Mucosa of gallbladder (tissue), 1 donor: ENCODE measurements around the gene SH2D3C. TPM values are rescaled to one million over a fixed set of nuclear protein-coding genes. Genes with fewer than 3 reads are reported as not detected.

Experiments used
- DNase-seq: peaks from one replicate; pipeline ENCODE4 v3.0.0-alpha.2; 2020; ENCODE audit warnings: low spot score
- total RNA-seq: library from RNA; stranded (reverse); gene quantifications from one replicate; pipeline ENCODE4 v1.2.1, GENCODE V29; 2021
- donor health status: DM: no; HTN: no; CAD: no.

The SH2D3C gene
- total RNA-seq, 1 donor from 2014 or later: 9.1 TPM

DNA sequence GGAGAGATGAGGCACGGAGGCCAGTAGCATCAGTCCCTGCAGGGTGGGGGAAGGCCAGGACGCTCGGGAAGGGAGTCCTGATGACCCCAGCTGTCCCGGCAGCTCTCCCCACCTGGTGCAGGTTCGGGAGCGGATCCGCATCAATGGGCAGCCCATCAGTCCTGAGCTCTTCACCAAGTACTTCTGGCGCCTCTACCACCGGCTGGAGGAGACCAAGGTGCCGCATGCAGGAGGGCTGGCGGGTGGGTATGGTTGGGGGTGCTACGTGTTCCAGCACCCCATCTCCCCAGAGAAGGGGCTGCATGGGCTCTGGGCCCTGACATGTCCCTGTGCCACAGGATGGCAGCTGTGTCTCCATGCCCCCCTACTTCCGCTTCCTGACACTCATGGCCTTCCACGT, 28.4 kb upstream of the SH2D3C start:
- DNase-seq: no peak

DNA sequence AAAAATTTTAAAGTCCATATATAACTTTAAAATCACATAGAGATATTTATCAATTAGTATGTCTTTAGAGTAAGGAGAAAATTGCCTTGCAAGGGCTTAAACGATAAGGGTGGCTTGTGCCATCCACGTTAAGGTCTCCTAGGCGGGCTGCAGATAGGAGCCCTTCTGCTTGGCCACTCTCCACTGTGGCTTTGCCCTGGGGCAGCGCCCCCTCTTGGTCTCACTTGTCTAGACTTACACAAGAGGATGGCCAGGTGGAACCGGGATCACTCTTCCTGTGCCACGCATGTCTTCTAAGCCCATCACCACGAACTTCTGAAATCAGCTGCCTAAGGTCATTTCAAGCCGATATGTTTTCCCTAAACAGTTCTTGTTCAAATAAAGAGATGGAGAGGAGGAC, 27.2 kb upstream of the SH2D3C start:
- DNase-seq: no peak

DNA sequence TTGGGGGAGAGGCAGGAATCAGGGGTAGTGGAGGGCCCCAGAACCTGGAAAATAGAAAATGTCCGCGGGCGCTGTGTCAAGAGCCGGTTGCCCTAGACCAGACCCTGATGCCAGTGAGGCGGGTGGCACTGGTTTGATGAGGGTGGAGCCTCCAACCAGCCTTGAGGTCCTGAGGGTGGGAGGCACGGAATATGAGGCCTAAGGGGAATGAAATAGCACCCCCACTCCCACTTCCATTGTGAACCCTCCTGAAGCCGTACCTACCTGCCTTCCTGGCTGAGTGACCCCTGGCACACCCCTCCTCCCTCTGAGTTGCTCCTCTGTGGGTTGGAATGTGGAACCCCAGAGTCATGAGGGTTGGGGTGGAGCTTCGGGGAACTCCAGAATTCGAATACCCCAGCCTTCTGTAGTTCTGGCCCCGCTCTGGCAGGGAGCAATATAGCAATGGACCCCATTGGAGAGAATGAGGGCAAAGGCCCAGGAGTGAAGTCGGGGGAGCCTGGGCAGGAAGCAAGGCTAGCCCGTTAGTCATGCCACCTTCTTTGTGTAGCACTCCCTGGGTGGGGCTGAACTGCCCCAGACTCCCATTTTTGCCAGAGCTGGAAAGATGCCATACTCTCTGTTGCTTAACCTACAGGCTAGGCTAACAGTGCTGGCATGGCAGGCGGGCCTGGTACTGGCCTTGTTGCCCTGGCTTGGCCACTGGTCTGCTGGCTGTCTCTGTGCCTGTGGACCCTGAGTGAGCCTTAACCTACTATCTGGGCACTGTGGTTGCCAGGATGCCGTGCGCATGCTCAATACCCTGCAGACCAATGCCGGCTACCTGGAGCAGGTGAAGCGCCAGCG, 25.3 kb upstream of the SH2D3C start:
- DNase-seq: peak; percentile 51

DNA sequence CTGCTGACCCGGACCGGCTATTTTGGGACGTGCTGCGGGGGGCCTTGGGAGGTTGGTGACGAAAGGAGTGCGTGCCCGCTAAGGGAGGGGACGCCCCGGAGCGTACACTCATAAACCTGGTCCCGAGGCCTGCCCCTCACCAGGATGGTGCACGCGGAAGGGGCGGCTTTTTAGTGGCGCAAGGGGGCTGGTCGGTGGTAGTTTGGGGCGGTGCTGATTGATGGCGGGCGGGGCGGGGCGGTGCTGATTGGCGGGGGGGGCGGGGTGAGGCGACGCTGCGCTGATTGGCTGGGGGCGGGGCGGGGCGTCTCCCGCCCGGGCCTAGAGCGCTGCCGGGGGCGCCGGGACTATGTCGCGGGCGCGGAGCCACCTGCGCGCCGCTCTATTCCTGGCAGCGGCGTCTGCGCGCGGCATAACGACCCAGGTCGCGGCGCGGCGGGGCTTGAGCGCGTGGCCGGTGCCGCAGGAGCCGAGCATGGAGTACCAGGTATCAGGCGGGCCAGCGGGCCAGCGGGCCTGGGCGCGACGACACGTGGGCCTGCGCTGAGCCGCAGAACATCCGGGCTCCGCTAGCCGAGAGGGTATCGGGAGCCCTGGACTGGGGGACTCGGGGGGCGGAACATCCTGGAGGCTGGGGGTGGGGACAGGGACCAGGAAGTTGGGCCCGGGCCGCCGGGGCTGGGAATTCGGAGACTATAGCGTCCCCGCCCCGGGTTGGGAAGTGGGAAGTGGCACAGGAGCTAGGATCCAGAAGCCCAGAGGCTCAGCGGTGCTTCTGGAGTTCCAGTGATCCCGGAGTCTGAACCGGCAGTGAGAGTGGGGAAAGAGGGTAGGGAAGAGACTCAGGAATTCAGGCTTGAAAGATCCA, 24.3 kb upstream of the SH2D3C start, which contains the start of gene FPGS:
FPGS (plus strand) TSS at position 307 of the 868 bp plus-strand sequence; CDS start at position 350, 43 bp downstream.
- DNase-seq: peak; percentile 82

DNA sequence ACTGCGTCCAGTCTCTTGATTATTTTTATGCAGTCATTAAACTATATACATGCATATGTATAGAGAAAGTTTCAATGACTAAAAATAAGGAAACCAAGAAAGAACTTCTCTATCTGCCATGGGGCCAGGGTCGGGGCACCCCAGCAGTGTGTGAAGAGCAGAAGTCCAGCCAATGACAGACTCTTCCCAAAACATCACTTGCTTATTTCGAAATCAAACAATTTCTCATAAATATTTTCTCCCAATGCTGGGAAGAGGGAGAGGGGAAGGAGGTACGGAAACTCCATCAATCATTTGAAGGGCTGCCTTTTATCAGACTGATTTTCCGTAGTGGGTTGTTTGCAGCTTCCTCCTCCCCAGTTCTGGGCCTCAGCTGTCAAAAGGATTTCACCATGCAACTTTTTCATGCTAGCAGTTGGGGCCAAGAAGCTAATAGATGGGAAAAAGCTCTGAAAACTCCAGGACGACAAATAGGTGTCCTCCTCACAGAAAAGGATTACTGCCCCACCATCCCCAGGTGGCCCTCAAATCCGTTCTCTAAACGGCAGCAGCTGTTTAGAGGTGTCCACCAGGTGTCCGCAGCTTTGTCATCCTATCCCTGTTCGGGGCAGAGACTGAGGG, 23.6 kb upstream of the SH2D3C start:
- no peak for DNase-seq

DNA sequence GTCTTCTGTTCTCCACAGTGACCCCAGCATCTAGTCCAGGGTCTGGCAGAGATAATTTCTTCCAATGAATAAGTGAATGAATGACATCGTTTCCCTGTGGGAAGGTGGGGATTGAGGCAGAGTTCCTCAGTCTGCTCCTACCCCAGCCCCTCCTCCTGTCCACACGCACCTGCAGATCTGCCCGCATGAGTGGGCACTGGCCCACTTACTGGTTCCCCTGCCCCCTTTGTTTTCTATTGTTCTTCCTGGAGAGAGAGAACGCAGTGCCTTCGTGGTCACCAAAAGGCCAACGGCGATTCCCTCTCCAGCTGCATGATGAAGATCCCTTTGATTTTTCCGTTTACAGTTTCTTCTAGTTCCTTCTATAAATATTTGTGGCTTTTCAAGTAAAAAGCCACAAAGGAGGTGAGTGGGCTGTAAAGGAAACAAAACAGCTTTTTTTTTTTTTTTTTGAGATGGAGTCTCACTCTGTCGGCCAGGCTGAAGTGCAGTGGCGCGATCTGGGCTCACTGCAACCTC, 18.4 kb upstream of the SH2D3C start:
- DNase-seq: no peak

DNA sequence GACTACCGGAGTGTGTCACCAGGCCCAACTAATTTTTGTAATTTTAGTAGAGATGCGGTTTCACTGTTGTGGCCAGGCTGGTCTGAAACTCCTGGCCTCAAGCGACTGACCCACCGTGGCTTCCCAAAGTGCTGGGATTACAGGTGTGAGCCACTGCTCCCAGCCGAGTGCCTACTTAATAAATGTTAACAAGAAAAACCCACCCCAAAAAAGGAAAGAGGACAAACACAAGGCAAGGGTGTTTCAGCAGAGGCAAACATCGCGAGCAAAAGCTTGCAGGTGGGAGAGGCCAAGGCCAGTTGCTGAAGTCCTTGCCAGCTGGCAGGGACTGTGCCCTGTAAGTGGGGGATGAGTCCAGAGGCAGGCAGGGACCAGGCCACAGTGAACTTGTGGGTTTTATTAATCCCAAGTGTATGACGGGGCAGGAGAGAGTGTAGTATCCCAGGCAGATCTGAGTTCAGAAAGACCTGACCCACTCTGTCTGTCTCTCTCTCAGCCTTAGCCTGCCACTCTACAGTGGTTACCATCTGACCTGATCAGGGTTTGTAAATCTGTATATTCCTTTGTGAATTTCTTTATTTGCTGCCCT, 17.9 kb upstream of the SH2D3C start:
- peak; percentile 56 for DNase-seq

DNA sequence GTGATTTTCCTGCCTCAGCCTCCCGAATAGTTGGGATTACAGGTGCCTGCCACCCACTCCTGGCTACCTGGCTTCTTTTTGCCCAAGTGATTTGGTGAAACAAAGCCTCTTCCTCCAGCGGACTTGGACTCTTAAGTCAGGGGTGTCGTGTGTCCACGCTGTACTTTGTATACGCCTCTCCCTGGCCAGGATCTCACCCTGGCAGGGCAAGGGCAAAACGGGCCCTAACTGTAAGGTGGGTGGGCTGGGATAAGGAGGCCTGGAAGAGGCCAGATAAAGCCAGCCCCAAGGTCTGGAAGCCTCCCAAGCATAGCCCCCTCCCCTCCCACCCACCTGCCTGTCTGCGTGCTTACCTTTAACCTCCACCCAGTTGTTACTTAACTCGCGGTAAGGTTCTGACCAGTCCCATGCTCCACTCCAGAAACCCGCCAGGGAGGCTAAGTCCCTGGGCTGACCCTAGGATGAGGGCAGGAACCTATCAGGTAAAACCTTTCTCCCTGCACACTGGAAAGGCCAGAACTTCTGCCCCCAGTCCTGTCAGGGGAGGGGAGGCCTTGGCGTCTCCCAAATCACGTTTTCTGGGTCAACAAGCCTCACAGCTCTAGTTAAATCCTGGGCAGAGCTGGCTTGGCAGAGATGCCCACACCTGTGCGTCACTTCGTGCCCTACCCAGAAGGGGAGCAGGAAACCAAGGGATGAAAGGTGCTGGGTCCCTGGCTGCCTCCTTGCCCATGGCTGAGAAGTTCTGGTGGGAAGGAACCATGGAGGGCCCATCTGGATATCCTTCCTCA, 15.7 kb upstream of the SH2D3C start:
- no peak for DNase-seq

DNA sequence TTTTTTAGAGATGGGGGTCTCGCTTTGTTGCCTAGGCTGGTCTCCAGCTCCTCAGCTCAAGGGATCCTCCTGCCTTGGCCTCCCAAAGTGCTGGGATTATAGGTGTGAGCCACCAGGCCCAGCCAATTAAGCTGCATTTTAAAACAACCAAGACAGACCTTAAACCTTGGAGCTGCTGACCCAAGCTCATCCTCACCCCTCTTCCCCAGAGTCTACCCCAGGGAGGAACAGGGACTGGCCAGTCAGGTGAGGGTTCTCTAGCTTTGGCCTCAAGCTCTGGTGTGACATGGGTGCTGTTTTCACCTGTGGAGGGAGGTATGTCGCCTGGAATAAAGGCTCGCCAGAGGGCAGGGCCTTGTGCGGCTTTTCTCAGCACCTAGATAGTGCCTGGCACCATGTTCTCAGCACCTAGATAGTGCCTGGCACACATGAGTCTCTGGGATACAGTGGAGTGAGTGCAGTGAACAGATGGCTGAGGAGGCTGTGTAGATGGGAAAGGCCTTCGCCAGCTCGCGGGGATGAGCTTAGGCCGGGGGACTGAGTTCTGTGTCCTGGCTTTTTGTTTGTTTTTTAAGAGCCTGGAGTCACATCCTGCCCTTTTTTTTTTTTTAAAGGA, 14.7 kb upstream of the SH2D3C start:
- DNase-seq: no peak

DNA sequence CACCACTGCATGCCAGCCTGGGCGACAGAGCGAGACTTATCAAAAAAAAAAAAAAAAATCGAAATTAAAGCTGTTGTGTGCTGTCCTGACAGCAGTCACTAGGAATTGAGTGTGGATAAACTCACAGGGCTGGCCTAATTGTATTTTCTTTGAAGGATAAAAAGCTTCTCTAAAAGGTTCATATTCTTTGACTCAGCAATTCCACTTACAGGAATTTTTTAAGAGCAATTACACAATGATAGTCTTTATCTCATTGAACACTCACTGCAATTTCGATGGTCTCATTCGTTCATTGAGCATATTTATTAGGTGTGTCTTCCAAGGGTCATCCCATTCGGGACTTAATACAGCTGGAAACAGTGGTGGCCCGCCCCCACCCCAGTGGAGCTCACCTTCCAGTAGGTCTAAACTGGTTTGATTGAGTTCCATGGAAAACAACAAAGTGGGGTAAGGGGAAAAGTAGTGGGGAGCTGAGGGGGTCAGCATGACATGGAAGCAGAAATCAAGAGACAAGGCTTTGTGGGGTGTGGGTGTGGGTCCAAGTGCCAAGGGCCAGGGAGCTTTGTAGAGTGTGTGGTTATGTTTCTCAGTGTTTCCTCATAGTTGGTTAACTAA, 14.1 kb upstream of the SH2D3C start:
- DNase-seq: no peak

DNA sequence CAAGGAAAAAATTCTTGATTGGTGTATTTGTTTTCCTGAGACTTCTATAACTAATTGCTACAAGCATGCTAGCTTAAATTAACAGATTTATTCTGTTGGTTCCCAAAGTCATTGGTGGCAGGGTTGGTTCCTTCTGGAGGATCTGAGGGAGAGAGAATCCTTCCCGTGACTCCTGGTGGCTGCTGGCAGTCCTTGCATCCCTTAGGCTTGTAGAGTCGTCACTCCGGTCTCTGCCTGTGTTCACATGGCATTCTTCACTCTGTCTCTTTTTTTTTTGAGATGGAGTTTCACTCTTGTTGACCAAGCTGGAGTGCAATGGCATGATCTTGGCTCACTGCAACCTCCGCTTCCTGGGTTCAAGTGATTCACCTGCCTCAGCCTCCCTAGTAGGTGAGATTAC, 12.6 kb upstream of the SH2D3C start:
- no peak for DNase-seq

DNA sequence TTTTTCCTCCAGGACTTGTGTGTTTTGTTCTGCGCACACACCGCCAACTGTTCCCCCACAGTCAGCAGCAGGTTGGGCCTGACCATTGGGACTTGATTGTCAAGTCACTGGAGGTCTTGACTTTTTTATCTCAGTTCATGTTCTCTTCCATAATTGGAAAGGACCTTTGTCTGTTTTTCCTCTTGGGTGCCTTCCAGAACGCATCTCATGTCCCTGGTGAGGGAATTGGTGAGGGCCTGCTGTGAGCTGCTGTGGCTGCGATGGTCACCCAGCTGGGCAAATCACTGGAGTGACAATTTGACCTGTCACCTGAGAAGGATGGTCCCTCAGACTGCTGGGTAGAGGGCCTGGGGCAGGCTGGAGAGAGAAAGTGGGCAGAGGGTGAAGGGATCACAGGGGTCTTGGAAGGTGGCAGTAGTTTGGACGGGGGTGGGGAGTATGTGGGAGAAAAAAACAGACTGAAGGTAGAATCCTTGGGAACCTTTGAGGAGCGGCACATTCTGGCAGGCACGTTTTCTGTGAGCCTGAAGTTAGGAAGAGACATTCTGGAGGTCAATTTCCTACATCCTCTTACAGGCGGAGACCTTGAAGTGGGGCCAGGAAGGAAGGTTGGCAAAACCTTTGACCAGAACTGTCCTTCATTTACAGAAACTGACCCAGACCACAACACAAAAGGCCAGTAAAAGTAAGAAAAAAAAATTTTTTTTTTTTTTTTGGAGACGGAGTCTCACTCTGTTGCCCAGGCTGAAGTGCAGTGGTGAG, 11.8 kb upstream of the SH2D3C start:
- no peak for DNase-seq

DNA sequence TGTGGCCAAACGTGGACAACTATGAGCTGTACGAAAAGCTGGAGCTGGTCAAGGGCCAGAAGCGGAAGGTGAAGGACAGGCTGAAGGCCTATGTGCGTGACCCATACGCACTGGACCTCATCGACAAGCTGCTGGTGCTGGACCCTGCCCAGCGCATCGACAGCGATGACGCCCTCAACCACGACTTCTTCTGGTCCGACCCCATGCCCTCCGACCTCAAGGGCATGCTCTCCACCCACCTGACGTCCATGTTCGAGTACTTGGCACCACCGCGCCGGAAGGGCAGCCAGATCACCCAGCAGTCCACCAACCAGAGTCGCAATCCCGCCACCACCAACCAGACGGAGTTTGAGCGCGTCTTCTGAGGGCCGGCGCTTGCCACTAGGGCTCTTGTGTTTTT, 10.7 kb upstream of the SH2D3C start:
- no peak for DNase-seq

DNA sequence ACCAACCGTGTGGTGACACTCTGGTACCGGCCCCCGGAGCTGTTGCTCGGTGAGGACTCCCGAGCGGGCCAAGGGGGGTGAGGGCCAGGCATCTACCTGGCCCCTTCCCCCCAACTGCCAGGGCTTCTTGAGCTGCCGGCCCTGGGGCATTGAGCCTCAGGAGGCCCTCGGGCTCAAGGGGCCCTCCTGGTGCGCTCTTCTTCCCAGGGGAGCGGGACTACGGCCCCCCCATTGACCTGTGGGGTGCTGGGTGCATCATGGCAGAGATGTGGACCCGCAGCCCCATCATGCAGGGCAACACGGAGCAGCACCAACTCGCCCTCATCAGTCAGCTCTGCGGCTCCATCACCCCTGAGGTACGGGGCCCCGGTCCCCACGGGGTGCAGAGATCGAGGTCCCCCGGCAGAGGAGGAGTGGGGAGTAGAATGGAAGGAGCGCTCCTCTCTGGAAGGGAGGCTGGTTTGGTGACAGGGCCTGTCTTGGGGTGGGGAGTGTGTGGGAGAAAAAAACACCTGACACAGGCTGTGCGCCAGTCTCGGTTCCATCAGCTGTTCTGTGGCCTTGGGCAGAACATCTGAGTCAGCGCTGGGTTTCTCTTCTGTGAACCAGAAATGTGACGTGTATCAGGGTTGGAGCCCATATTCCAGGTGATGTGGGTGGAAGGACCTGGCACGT, 10.0 kb upstream of the SH2D3C start:
- no peak for DNase-seq

DNA sequence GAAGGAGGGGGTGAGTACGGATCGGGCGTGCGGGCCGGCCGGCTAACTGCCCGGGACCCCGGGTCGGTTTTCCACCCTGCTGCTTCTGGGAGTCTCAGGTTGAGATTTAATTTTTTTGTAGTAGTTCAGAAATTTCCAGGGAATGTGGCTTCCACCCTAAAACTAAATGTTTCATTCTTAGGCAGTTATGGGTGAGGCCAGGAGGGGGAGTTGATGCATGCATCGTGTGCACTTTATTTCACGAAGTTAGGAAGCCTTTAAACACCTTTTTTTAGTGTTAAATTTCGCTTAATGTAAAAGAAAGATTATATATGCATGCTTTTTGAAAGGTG, 8.3 kb upstream of the SH2D3C start:
- DNase-seq: no peak

DNA sequence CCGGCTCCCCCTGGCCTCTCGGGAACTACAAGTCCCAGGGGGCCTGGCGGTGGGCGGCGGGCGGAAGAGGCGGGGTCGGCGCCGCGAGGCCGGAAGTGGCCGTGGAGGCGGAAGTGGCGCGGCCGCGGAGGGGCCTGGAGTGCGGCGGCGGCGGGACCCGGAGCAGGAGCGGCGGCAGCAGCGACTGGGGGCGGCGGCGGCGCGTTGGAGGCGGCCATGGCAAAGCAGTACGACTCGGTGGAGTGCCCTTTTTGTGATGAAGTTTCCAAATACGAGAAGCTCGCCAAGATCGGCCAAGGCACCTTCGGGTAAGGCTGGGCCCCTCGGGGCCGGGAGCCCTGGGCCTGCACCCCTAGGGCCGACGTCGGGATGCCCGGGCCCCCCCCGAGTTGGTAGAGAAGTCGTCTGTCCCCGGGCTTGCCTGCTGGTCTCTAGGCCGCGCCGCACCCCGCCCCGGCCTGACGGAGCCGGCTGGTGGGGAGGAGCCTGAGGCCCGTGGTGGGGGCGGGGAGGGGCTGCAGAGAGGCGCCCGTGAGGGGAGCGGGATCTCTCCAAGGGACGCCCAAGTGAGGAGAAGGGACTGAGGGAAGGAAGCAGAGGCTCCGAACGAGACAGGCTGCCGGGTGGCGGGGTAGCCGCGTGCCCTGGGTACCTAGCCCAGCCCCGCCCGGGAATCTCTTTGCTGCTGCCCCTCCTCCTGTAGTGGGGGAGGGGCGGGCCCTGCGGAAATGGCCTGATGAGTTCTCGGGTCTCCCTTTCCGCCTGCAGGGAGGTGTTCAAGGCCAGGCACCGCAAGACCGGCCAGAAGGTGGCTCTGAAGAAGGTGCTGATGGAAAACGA, 7.7 kb upstream of the SH2D3C start, which contains the start of gene CDK9:
CDK9 (plus strand) TSS at position 102 of the 840 bp plus-strand sequence; CDS start at position 217, 115 bp downstream.
- DNase-seq: peak; percentile 91

DNA sequence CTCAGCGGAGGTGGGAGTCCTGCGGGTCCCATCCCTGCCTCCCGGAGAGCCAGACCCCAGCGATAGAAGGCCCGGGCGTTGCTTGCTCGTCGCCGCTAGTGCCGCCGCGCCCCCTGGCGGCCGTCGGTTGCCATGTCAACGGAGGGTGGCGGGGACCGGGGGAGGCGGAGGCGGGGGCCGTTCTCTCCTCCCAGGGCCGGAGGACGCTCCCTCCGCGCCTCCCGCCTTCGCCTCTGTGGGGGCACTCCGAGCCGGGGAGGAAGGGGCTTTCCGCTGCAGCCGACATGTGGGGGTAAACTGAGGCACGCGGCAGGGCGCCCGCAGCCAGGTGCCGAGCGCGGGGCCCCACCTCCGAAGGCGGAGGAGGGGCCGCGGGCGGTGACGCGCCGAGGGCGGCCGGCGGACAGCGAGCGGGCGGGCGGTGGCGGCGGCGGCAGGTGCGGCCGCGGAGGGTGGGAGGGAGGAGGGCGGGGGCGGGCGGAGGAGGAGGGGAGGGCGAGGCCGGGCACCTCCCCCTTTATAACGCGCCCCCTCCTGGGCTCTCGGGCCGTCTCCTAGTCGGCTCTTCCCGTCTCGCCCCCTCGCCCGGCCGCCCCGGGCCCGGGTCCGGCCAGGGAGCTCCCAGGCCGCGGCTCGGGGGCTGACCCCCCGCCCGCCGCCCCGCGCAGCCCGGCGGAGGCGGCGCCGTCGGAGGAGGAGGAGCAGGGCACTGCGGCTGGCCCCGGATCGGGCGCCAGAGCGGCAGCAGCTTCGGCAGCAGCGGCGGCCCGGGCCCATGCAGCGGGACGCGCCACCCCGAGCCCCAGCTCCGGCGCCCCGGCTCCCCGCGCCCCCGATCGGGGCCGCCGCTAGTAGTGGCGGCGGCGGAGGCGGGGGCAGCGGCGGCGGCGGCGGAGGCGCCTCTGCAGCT, 6.8 kb upstream of the SH2D3C start:
- DNase-seq: peak; percentile 89
